IMR-90 (cell line): ENCODE measurements around the gene TMEM170B.

Experiments
- POLR2A ChIP-seq: IDR thresholded peaks from 2 replicates; pipeline ENCODE4 v1.6.1; 2012; ENCODE audit warnings: mild to moderate bottlenecking, low read depth, low read length
- RFX5 ChIP-seq: IDR thresholded peaks from 2 replicates; pipeline ENCODE4 v1.8.0; 2012; ENCODE audit warnings: low read depth, mild to moderate bottlenecking, low read length, moderate library complexity

GRCh38 chr6:11623272-11623671, 85.7 kb downstream of the TMEM170B start:
- TF ChIP-seq POLR2A (no peak), RFX5 (no peak)
